HUDEP-2 (cell line): ENCODE measurements around the gene NEDD4L.
A peak's percentile ranks its signal among the peaks of the same experiment; 100 is the strongest.

Source experiments
- DNase-seq, 76 experiments: peaks; one replicate each; lab custom pipeline; 2025; ENCODE audit not compliant: unreplicated experiment in 76 of 76; lab: John Stamatoyannopoulos, UW

NEDD4L gene

DNA sequence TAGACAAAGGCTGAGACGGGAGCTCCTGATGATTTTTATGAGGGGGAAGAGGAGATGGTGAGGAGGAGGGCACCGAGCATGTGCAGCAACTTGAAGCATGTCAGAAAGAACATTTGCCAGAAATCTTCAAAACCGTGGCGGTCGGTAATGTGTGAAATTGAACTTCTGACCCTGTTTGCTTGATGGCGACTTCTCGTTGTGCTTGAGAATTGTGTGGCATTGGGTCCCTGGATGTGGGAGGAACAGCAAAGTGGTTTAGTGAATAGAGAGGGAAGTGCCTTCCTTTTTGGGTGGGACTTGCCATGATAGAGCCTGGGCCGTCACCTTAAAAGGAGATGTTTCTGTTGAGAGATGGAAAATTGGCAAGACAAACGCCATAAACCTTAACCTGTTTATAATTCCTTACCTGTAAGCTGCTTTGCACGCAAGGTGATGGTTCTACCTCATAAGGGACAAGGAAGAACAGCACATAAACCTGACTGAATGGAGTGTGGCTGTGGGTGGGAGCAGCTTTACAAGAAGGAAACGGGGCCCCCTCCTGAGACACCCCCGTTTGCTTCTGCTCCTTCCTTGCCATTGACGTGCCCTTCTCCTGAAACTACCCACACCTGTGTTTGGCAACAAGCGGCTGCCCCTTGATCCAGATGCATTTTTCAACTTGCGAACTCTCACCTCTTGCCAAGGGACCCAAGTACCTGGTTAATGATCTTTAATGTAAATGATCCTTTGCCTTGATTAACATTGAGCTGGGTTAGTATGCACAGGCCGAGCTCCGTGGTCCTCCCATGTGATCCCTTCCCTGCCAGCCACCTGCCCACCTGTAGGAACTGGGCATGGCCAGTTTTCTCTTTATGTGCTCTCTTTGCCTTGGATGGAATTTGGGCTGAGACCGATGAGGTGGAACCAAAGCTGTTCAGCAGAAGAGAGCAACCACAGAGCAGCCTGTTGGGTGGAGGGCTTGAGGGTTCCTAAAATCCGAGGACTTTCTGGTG is 153.2 kb downstream of the NEDD4L start:
- no peak for DNase-seq

DNA sequence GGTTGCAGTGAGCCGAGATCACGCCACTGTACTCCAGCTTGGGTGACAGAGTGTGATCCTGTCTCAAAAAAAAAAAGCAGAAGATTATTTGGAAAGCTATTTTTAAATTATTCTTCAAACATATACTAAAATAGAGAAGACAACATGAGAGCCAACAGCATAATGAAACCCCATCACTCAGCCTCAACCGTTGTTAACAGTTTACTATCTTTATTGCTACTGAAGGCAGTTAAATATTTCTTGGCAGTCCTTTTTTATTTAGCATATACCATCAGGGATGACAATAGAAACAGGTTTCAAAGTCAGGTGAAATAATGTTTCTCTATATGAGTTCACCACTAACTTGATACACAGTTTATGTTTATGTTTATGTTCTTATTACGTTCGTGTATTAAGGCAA is 157.2 kb downstream of the NEDD4L start:
- no peak for DNase-seq

GRCh38 chr18:58201733-58202730 is 158.0 kb downstream of the NEDD4L start:
- no peak for DNase-seq

DNA sequence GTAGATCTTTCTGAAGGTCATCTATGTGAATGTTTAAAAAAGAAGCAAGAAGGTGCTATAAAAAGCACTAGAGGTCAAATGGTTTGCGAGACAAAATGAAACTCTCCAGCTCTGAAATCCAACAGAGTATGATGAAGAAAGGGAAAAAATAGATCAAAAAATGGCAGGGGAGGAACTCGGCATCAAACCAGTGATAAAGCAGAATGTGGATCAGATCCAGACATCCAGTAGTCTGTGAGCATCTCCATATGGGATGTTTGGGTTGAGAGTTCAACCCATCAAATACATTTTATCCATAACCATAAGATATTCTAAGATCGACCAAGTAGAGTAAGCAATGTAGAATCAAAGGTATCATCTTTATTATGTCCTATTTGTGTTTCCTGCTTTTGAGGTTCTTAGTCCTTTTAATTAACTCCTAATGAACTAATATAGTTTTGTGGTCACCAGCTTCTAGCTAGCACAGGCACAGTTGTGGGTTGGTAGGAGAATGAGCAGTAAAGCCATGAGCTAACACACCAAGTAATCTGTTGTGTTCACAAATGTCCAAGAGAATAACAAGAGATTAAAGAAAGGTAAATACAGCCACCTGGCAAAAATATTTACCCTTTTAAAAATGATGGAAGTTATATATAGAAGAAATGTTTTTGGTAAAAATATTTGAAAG is 160.9 kb downstream of the NEDD4L start:
- no peak for DNase-seq

DNA sequence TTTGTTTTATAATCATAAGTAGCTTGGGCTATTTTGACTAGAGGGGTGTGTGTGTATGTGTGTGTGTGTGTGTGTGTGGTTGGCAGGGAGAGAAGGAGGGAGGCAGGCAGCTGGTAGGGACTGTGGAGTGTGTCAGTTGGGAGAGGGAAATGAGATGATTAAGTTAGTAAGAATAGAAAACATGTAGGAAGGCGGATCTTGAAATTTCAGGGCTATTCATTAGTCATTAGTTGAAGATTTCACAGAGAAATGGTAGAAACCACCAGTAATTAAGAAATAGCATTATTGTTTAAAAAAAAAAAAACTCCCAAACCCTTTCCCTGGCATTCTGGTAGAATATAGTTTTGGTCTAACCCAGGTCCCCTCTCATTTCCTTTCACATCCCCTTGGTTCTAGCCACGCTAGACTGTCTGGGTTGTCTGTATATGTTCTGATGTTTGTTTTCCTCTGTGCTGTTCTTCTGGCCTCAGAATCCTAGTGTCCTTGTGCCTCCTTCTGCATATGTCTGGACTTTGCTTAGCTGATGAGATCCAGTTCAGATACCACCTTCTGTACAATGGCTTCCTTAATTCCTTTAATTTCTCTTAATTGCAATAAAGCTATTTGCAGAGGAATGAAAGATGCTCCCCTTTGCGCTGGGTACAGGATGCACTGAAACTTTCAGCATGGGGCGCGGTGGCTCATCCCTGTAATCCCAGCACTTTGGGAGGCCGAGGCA is 161.6 kb downstream of the NEDD4L start:
- DNase-seq: no peak

DNA sequence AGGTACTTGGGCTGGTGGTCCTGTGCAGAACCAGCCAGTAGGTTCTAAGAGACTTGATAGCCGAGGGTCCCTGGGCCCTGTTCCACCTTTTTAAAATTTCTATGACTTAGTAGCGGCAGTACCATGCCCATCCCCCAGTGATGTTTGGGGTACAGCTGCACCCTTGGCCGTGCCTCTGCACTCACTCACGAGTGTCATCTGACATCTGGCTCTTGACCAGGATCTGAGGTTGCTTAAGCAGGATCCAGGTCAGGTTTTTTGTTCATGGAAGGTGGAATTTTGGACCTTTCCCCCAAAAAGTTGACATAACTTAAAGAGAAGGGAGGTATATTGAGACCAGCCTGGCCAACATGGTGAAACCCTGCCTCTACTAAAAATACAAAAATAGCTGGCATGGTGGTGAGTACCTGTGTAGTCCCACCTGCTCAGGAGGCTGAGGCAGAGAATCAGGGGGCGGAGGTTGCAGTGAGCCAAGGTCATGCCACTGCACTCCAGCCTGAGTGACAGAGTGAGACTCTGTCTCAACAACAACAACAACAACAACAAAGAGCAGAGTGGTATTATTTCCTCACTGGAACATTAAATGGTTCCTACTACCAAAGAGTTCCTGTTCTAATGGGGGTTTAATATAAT is 163.6 kb downstream of the NEDD4L start:
- DNase-seq: no peak

DNA sequence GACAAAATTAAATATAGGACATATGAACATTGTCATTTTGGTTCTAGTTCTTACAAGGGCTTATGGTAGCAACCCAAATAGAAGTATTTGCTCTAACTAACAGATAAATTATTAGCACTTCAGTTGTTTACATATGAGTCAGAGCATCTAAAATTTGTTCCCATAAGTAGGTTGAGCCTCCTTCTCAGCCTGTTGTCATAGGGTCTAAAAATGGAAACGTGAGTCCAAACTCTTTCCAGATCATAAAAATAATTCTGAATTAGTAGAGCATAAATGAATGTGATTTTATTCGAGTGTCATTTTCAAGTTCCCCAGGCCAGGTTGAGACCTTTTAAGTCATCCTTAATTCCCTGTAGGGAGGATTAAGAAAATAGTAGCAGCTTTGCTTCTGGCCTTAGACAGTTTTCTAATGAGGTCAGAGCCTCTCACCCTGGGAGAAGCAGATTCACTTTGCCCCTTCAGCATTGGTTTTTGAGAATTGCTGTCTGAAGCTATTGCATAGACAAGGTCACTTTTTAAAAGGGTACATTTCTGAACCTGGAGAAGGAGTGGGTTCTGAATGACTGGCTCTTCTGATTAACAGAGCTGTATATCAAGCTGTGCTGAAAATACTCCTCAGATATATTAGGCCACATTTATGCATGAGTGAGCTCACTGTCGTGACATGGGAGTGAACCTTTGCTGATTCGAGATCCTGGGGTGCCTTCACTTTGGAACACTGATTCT is 164.3 kb downstream of the NEDD4L start:
- DNase-seq: no peak

- peak in 1 of 76 experiments; percentile 15 for DNase-seq
Observed at GRCh38 chr18:58209326-58209725, 165.3 kb downstream of the NEDD4L start.

DNA sequence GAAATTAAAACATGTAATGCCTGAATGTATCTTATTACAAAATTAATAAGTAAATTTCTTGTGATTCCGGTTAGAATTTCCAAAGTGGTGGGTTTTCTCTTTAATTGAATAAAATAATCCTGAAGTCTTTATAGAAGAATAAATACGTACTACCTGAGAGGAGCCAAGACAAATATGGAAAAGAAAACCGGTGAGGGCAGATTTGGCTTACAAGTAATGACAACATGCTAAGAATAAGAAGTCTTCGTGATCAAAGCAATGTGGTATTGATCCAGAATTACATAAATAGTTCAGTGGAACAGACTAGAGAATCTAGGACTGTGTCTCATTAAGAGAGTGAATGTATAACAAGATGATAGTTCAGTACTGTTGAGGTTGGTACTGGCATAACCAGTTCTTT is 167.5 kb downstream of the NEDD4L start:
- DNase-seq: no peak

- no peak for DNase-seq
Observed at GRCh38 chr18:58212274-58212673, 168.2 kb downstream of the NEDD4L start.

DNA sequence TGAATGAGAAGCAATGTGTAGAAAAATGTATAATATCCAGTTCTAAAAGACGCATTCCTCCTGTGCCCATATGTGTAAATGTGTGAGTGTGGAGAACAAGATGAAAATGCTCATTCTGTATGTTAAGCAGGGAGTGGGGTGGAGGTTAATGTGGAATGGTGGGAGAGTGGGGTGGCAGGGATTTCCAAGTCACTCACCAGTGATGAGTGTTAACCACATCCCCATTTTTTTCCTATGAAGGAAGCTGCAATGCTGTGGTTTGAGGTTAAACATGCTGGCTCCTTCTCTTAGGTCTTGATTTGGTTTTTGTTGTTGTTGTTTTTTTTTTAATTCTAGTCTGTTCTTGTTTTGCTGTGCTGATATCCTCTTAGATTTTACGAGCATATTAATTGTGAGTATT is 169.4 kb downstream of the NEDD4L start:
- DNase-seq: no peak

- DNase-seq: no peak
Observed at GRCh38 chr18:58215011-58215410, 171.0 kb downstream of the NEDD4L start.

DNA sequence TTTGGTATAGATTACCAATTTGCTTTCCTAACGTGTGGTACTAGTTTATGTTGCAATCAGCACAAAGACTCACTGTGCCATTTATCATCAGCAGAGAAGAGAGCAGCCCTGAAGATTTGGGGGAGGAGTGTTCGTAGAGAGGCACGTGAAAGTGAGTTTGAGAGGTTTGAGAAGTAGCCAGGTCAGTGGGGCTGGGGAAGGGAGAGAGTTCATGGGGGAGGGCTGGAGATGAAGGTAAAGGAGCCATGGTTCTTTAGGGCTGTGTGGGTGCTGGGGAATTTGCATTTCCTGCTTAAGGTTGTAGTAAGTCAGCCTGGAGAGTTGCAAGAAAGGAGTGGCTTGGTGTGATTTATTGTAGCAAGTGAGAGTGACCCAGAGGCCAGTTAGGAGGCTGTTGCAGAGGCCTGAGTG is 172.1 kb downstream of the NEDD4L start:
- no peak for DNase-seq

GRCh38 chr18:58217052-58217451 is 173.0 kb downstream of the NEDD4L start:
- no peak for DNase-seq

DNA sequence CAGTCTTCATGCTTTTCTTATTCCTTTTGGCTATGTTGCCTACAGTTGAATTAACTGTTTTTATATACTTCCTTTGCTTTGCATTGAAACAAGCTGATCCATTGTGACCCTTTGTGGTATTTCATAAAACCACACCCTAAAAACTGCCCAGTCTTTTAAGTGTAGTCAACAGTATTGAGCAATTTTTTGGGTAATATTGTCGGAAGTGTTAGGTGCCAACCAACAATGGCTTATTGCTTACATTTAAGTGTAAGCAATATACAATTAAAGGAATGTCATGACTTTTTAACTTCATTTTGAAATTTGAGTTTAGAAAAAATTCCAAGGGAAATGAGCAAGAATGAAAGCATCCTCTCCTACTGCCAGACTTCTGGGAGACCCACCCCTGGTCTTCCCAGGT is 174.1 kb downstream of the NEDD4L start:
- DNase-seq: no peak

DNA sequence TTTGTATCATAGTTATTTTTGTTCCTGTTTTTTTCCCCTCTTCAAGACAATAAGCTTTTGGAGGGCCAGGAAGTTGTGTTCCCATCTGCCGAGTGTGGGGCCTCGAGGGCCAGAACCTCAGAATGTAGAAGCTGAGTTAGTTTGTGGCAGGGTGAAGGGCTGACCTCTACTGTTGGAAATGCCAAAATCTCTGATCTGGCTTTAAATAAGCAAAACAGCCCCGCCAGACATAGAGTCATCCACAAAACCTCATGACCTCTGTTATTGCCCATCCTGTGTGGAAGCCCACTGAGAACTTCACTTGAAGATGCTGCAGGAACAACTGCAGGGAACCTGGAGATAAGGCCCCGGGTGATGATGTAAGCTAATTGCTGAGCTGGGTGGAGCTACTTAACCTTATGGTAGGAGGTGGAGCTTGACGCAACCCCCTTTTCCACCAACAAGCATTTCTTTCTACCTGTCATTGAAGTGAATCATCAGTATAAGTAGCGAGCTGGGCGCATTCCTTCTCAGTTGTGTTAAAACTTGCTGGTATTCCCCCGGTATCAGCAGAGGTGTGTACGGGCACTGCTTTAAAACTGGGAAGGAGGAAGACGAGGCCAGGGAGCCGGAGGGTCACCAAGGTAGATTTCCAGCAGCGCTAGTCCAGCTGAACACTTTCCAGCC is 177.2 kb downstream of the NEDD4L start:
- DNase-seq: peak in 15 of 76 experiments; percentile 5 to 50 (median 19)

GRCh38 chr18:58222432-58223125 is 178.6 kb downstream of the NEDD4L start:
- no peak for DNase-seq
